GM19467 (cell line): ENCODE measurements around the gene CBX1.
"Not testable (repeated sequence)": the region's sequence is repeated elsewhere in the genome, so short reads cannot be mapped to it uniquely, and the experiment has no call there.

ENCODE experiments used
- ATAC-seq: cut with Tn5 transposase; IDR thresholded peaks from one replicate; pipeline ENCODE4 v1.9.1; 2021; ENCODE audit warnings: mild to moderate bottlenecking, moderate library complexity; ENCODE audit not compliant: unreplicated experiment

CBX1 gene

DNA sequence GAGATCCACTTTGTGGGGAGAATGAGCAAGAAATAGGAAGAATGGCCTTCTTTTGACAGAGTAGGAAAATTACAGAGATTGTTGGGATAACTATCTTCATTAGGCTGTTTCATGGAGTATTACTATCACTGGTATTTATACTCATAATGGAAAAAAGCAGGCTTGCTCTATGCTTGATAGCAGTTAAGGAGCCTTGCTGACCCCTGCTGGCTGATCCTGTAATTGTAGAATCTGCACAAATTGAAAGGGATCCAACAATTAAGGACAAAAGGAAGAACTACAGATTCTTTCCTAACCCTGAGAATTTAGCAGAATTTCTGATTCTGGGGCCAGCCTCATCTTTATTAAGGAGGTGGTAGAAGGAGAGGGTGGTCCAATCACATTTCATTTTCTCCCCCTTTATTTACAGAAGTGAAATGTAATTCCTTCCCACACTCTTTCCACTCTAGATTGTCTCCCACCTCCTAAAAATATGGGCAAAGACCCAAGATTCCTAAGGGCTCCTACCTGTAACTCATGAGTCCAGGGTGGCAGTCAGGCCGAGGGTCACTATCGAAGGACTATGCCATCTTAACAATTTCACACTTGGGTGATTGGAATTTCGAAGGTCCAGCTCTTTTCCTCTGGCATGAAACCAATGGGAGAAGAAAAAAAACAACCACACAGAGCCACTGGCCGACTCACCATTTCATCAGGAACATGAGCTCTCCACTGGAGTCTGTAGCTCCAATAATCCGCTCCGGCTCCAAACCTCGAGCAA is 26.8 kb downstream of the CBX1 start:
- ATAC-seq, result no peak

DNA sequence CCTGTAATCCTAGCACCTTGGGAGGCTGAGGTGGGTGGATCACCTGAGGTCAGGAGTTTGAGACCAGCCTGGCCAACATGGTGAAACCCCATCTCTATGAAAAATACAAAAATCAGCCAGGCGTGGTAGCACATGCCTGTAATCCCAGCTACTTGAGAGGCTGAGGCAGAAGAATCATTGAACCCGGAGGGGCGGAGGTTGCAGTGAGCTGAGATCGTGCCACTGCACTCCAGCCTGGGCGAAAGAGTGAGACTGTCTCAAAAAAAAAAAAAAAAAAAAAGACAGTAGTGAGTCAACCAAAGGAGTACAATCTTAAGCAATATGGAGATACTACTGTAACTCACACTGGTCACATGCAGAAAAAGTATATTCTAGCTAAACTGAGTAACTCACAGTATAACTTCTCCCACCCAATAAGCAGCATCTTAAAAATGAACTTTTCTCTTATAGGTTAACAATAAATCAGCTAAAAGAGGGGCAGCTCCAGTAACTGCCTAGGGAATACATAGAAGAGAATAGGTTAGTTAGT is 27.6 kb downstream of the CBX1 start:
- not testable (repeated sequence) for ATAC-seq

DNA sequence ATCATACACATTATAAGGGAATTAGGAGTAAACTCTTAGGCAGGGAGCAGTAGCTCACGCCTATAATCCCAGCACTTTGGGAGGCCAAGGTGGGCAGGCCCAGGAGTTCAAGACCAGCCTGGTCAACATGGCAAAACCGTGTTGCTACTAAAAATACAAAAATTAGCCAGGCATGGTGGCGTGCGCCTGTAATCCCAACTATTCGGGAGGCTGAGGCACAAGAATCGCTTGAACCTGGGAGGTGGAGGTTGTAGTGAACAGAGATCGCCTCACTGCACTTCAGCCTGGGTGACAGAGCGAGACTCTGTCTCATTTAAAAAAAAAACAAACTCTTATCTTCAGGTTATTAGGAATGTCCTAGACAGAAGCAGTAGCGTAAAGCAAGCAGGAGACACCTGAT is 28.5 kb downstream of the CBX1 start:
- ATAC-seq, result not testable (repeated sequence)

DNA sequence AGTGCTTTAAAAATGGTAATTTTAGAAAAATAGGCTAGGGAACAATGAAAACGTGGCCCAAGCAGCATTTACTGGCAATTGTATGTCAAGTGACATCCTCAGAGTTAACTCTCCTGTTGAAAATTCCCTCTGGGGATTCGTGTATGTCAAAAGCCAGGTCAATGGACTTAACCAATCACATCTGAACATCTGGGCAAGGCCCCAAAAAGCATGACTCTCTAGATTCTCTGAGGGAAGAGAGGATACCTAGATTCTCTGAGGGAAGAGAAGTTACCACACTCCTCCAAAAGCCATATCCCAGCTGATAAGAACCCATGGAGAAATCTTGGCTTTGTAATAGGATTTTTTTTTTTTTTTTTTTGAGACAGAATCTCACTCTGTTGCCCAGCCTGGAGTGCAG is 29.6 kb downstream of the CBX1 start:
- ATAC-seq, result no peak

DNA sequence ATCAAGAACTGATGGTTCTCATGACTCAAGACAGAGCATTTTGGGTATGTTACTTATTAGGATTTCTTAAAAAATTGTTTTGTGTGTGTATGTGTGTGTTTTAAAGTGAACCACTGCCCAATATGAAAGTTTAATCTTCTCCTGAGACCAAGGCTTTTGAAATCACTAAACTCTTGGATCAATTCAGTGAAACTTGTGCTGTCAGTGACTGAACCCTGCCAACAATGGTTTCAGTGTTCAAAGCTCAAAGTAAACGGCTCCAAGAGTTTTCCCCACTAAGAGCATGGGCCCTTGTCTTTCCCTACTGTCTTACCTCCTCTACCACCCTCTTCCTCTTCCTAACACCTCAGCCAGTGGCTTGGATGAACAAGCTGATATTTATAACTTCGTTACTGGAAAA is 31.1 kb downstream of the CBX1 start:
- no peak for ATAC-seq

DNA sequence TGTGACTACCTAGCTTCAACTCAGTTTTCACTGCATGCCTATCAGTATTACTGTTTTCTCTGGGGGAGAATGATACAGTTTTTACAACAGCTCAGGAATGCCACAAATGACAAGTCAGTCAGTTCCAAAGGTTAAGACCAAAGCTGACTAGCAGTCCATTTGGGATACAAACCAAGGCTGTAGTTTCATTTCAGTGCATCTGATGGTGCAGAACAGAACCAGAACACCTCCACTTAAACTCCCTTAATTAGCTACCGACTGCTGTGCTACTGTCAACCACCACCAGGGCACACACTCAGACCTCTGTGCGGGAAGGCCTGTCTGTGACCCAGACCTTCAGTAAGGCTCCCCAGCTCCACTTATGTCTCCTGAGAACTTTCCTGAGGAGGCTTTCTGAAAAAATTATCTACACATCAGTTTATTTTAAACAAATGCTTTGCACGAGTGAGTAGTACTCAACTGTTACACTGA is 32.8 kb downstream of the CBX1 start:
- ATAC-seq, result no peak

DNA sequence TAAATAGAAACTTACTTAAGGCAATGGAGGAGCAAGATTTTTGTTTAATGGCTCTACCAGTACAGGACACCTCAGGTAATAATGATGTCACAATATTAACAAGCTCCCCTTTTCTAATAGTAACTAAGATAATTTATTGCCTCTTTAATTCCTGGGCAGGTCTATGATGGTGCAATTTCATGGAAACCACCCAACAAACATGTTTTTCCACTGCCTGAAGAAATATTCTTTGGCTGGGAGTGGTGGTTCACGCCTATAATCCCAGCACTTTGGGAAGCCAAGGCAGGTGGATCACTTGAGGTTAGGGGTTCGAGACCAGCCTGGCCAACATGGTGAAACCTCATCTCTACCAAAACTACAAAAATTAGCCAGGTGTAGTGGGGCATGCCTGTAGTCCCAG is 33.5 kb downstream of the CBX1 start:
- ATAC-seq, result not testable (repeated sequence)

DNA sequence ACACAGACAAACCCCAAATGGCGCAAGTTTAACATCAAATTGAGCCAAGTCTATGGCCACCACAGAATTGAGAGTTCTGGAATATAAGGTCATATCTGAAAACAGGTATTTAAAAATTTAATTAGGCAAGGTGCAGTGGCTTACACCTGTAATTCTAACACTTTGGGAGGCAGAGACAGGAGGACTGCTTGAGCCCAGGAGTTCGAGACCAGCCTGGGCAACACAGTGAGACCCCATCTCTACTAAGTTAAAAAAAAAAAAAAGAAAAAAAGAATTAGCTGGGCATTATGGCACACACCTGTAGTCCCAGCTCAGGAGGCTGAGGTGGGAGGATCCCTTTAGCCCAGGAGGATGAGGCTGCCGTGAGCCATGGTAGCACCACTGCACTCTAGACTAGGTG is 34.0 kb downstream of the CBX1 start:
- no peak for ATAC-seq

DNA sequence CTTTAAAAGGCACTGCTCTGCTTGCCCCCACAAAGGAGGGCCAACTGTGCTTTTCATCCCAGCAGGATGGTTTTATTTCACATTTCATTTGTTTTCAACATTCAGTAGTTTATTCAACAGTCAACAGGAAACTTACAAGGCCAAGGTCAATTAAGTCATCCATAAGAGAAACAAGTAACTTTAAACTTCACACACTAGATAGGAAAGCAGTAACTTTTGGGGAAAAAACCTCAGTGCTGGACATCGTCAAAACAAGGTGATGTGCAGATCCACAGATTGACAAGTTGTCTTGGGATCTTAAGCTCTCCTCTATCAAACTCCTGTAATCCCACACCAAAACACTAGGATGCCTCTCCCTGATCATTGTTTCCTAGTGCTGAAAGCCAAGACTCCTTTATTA is 34.6 kb downstream of the CBX1 start:
- ATAC-seq, result no peak

DNA sequence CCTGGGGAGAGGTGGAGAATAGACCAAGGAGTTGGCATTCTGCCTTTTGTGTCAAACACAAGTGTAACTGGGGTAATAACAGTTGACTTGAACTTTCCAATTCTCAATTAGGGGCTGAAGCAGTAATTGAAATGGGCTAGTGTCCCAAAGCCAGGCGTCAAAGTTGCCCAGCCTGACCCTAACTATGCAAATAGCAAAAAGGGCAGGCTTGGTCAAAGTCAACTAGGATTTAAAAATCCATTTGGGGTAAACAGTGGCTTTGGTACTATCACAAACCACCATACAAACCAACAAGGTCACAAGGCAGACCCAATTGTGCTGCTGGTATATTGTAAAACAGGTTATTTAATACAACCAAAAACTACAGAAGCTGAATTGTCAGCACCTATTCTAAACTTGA is 35.1 kb downstream of the CBX1 start:
- ATAC-seq, result no peak

DNA sequence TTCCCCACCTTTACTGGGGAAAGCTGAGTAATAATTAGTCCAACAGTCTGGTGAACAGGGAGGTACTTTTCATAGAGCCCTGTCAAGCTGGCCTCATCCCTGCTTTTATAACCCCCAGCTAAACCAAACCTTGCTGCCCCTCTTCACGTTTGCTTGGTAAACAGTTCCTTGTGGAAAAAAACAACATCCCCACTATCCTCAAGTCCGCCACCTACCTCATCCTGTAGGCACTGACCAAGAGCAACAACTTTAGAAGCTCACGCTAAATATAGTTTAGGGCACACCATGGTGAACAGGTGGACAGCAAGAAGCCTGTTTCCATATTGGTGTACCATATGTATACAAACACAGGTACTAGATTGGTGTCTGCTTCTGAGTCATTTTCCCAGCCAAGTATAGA is 36.6 kb downstream of the CBX1 start:
- no peak for ATAC-seq

DNA sequence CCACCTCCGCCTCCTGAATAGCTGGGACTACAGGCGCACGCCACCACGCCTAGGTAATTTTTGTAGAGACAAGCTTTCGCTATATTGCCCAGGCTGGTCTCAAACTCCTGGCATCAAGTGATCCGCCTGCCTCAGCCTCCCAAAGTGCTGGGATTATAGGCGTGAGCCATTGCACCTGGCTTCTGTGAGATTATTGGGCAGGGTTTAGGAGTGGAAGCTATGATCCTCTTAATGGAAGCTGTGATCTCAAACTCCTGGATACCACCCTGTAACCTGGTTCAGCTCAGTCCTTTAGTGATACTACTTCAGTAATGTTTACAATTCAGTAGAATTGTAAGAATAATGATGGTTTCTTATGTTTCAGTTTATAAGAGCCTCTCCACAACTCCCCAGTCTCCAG is 39.0 kb downstream of the CBX1 start:
- ATAC-seq, result no peak

DNA sequence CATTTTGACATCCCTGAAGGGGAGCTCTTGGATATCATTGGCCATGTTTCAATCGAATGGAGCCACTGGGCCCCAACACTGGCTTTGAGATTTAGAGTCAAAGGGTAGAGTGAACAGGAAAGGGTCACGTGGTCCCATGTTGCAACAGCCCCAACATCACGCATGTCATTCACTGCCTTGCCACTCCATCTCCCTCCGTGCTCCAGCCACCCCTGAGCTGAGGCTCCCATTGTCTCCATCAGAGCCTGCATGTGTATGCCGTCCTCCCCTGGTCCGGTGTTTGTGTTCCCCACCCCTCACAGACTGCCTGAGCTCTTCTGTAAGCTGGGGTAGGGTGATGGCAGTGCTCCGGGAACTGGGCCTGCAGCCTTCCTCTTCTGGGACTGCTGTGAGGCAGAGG is 41.0 kb downstream of the CBX1 start:
- no peak for ATAC-seq

DNA sequence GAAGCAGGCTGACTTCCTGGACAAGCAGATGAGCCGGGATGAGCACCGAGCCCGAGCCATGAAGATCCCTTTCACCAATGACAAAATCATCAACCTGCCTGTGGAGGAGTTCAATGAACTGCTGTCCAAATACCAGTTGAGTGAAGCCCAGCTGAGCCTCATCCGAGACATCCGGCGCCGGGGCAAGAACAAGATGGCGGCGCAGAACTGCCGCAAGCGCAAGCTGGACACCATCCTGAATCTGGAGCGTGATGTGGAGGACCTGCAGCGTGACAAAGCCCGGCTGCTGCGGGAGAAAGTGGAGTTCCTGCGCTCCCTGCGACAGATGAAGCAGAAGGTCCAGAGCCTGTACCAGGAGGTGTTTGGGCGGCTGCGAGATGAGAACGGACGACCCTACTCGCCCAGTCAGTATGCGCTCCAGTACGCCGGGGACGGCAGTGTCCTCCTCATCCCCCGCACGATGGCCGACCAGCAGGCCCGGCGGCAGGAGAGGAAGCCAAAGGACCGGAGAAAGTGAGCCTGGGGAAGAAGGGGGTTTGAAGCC is 42.1 kb downstream of the CBX1 start:
- no peak for ATAC-seq

DNA sequence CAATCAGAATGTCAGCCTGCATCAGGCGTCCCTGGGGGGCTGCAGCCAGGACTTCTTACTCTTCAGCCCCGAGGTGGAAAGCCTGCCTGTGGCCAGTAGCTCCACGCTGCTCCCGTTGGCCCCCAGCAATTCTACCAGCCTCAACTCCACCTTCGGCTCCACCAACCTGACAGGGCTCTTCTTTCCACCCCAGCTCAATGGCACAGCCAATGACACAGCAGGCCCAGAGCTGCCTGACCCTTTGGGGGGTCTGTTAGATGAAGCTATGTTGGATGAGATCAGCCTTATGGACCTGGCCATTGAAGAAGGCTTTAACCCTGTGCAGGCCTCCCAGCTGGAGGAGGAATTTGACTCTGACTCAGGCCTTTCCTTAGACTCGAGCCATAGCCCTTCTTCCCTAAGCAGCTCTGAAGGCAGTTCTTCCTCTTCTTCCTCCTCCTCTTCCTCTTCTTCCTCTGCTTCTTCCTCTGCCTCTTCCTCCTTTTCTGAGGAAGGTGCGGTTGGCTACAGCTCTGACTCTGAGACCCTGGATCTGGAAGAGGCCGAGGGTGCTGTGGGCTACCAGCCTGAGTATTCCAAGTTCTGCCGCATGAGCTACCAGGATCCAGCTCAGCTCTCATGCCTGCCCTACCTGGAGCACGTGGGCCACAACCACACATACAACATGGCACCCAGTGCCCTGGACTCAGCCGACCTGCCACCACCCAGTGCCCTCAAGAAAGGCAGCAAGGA is 42.7 kb downstream of the CBX1 start:
- ATAC-seq, result no peak

DNA sequence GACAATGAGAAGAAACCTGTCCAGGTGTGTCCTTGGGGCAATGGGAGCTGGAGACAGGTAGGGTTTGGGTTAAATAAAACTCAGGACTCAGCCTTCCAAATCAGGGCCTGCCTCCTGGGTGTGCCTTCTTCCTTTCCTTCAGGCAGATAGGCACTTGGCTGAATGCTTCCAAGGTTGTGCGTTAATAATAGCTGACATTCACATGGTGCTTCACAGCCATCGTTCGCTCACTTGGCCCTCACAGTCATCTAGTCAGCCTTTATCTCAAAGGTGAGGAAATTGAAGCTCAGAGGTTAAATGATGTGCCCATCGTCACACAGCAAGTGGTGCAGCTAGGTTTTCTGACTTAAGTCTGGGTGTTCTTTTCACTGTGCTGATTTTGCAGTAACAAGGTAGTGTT is 43.7 kb downstream of the CBX1 start:
- no peak for ATAC-seq

DNA sequence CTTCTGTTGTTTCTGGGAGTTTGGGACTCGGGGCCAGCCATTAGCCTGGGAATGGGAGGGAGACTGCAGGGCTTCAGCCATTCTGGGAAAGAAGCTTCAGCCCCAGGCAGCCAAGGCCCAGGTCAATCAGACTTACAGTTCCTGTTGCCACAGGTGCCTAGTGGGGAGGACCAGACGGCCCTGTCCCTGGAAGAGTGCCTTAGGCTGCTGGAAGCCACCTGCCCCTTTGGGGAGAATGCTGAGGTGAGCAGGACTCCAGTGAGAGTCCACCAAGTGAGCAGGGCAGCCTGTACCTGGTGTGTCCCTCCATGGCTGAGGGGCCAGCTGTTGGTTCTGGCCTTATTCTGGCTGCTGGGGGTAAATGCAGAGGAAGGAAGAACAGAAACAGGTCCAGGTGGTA is 44.4 kb downstream of the CBX1 start:
- no peak for ATAC-seq

DNA sequence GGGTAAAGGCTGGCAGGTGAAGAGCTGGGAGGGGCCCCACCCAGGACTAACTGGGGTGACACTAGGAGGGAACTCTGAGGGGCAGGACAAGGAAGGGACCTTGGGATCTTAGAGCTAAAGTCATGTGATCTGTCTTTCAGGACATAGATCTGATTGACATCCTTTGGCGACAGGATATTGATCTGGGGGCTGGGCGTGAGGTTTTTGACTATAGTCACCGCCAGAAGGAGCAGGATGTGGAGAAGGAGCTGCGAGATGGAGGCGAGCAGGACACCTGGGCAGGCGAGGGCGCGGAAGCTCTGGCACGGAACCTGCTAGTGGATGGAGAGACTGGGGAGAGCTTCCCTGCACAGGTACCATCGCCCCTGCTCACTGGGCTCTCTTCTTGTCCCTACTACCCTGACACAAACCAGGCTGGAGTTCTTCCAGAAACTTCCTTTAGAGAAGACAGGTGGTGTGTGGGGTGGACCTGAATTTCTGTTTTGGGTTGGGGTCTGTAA is 45.0 kb downstream of the CBX1 start:
- no peak for ATAC-seq

DNA sequence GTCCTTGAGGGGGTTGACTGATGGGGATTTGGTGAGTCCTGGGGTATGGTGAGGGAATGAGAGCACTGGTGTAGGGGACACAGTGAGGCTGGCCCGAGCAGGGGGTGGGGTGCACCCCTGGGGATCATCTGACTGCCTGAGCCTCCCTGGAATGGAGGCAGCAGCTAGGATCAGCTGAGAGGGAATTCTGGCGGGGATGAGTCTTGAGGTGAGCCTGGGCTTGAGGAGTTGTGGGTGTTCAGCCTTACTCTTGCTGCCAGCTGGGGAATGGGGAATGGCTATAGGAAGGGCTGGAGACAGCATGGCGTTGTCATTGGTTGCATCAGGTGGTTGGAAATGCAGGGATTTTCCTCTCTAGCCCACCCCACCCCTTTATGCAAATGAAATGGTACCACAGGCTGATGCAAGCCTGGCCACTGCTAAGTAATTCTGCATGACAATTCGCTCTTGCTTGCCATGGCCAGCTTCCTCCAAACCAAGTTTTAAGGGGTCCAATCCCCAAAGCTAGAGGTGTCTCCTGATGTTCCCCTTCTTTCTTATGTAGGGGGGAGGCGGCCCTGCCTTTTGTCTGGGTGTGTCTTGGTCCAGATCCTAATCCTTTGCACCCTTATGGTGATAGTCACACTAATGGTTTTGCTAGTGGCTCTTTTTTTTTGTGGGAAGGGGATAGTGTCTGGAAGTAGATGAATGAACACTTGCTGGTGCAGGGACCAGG is 45.6 kb downstream of the CBX1 start:
- no peak for ATAC-seq

DNA sequence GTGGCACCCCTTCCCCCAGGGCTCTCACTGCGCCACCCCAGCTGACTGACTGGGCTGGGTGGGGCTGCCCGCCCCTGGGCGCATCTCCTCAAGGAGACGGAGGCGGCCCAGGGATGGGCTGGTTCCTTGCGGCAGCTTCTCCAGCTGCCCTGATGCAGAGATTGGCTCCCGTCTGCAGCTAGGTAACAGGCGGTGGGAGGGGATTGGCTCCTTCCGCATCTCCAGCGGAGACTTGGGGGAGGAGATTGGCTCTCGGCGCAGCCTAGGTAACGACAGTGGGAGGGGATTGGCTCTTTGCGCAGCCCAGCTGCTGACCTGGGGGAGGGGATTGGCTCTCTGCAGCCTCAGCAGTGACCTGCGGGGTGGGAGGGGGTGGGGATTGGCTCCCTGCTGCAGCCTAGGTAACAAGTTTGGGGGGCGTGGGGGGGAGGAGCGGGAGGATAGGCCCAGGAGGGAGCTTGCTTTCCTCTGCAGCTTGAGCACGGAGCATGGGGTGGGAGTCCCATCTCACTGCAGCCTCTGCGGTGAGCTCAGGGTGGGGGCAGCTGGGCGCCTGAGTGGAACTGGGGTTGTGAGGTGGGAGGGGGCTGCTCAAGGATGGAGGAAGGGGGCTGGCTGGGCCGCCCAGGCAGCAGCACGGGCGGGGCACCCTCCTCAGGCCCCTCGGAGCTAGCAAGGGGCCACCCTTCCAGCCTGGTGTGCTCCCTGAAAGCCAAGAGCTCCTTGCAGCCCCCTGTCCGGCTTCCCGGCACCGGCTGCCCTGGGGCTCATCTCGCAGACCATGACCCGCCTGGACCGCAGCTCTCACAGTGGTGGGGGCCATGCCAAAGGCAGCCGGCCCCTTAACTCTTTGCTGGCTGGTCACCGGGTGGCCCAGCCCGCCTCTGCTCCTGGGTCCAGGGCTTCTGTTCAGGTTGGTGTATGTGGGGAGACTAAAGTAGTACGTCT is 46.8 kb downstream of the CBX1 start:
- ATAC-seq, result no peak
